HepG2 (cell line): ENCODE results near the gene FAM174C. TPM values are rescaled to one million over a fixed set of nuclear protein-coding genes. Genes with fewer than 3 reads are reported as not detected.

Experiments
- CCAR2 ChIP-seq: fragments of 200-400 bp; formaldehyde crosslinking; optimal IDR thresholded peaks from 2 replicates; pipeline ENCODE3; 2018; ENCODE audit warnings: low read depth, mild to moderate bottlenecking, low read length, moderate library complexity
- CEBPZ ChIP-seq: IDR thresholded peaks from 2 replicates; pipeline ENCODE4 v1.6.1; 2012; ENCODE audit warnings: low read length, improper control_type of control experiment
- CREM ChIP-seq, 2 experiments: sonication (generic) in 1 of 2; formaldehyde crosslinking in 1 of 2; IDR thresholded peaks; 2 replicates each; pipeline versions ENCODE4 v1.4.0 to v1.6.1; 2016 to 2020; ENCODE audit warnings: antibody characterized with exemption in 1 of 2, mild to moderate bottlenecking in 1 of 2, missing genetic modification reagents in 1 of 2
- FOXA3 ChIP-seq: IDR thresholded peaks from 2 replicates; pipeline ENCODE4 v1.6.1; 2016; ENCODE audit warnings: missing genetic modification reagents, missing compliant biosample characterization
- HNF4A ChIP-seq: sonication (generic); formaldehyde crosslinking; IDR thresholded peaks from 2 replicates; pipeline ENCODE4 v1.4.0; 2020; ENCODE audit warnings: missing genetic modification reagents
- MED1 ChIP-seq: sonication (generic); formaldehyde crosslinking; IDR thresholded peaks from 2 replicates; pipeline ENCODE4 v1.4.0; 2020; ENCODE audit warnings: missing genetic modification reagents
- MEIS2 ChIP-seq: sonication (generic); formaldehyde crosslinking; IDR thresholded peaks from 2 replicates; pipeline ENCODE4 v1.9.0; 2021; ENCODE audit warnings: mild to moderate bottlenecking, missing genetic modification reagents
- MTA3 ChIP-seq: sonication (generic); formaldehyde crosslinking; IDR thresholded peaks from 2 replicates; pipeline ENCODE4 v1.4.0; 2020; ENCODE audit warnings: missing genetic modification reagents
- NCOA2 ChIP-seq: sonication (generic); formaldehyde crosslinking; IDR thresholded peaks from 2 replicates; pipeline ENCODE4 v1.8.0; 2022; ENCODE audit warnings: inconsistent platforms
- NFIB ChIP-seq: sonication (generic); formaldehyde crosslinking; IDR thresholded peaks from 2 replicates; pipeline ENCODE4 v1.9.0; 2021; ENCODE audit warnings: missing genetic modification reagents, mild to moderate bottlenecking, borderline replicate concordance
- PAF1 ChIP-seq: IDR thresholded peaks from 2 replicates; pipeline ENCODE4 v1.6.1; 2016; ENCODE audit warnings: missing genetic modification reagents, missing compliant biosample characterization
- PHB2 ChIP-seq: fragments of 450-650 bp; IDR thresholded peaks from 2 replicates; pipeline ENCODE4 v1.6.1; 2018; ENCODE audit not compliant: partially characterized antibody
- RBFOX2 ChIP-seq: fragments of 200-400 bp; formaldehyde crosslinking; IDR thresholded peaks from 2 replicates; pipeline ENCODE4 v1.6.1; 2017; ENCODE audit warnings: low read depth, mild to moderate bottlenecking, low read length
- SMAD9 ChIP-seq: sonication (generic); formaldehyde crosslinking; IDR thresholded peaks from 2 replicates; pipeline ENCODE4 v1.5.1; 2020; ENCODE audit warnings: mild to moderate bottlenecking, missing genetic modification reagents
- SOX6 ChIP-seq, 2 experiments: fragments of 450-650 bp in 1 of 2; sonication (generic) in 1 of 2; formaldehyde crosslinking in 1 of 2; IDR thresholded peaks; 2 replicates each; pipeline versions ENCODE4 v1.4.0 to v1.6.1; 2017 to 2020; ENCODE audit warnings: antibody characterized with exemption in 1 of 2, mild to moderate bottlenecking in 1 of 2, missing genetic modification reagents in 1 of 2
- TFDP2 ChIP-seq: sonication (generic); formaldehyde crosslinking; IDR thresholded peaks from 2 replicates; pipeline ENCODE4 v1.4.0; 2020; ENCODE audit warnings: missing genetic modification reagents
- TFE3 ChIP-seq: IDR thresholded peaks from 2 replicates; pipeline ENCODE4 v1.6.1; 2016
- ZNF24 ChIP-seq: fragments of 450-650 bp; IDR thresholded peaks from 2 replicates; pipeline ENCODE4 v1.6.1; 2017; ENCODE audit warnings: antibody characterized with exemption, mild to moderate bottlenecking
- ZNF317 ChIP-seq: sonication (generic); formaldehyde crosslinking; IDR thresholded peaks from 2 replicates; pipeline ENCODE4 v1.5.0; 2020; ENCODE audit warnings: mild to moderate bottlenecking, missing genetic modification reagents
- ZNF780A ChIP-seq: sonication (generic); formaldehyde crosslinking; IDR thresholded peaks from 2 replicates; pipeline ENCODE4 v1.8.0; 2022; ENCODE audit warnings: mild to moderate bottlenecking, missing genetic modification reagents, moderate library complexity
- ZNF800 ChIP-seq: sonication (generic); formaldehyde crosslinking; IDR thresholded peaks from 2 replicates; pipeline ENCODE4 v1.4.0; 2020; ENCODE audit warnings: missing genetic modification reagents
- polyA plus RNA-seq, 8 experiments: library from polyadenylated mRNA; depleted of rRNA in 3 of 8; stranded (reverse) in 7 of 8; unstranded in 1 of 8; fragments of >200 nt; fragmentation: Illumina TruSeq in 4 of 8; extraction: Trizol in 4 of 8; gene quantifications; 2 replicates each; pipeline versions ENCODE4 v1.2.1 to v1.2.3, GENCODE V29; 2011 to 2016; ENCODE audit warnings: low read depth in 4 of 8, missing spikeins in 1 of 8, mixed read lengths in 1 of 8; ENCODE audit not compliant: insufficient read depth in 1 of 8
- total RNA-seq, 5 experiments: library from RNA; depleted of rRNA; stranded (reverse); fragments of >200 nt; fragmentation: Illumina TruSeq; extraction: Trizol; gene quantifications; 2 replicates each; pipeline ENCODE4 v1.2.3, GENCODE V29; 2016; ENCODE audit warnings: low read depth in 1 of 5

The FAM174C gene
- total and polyA plus RNA-seq, 2 of the 13 experiments (the other 11 are each of a cell fraction or from before 2014, with no cell fraction given): 19.5 to 31.3 TPM

- TF ChIP-seq TFDP2 (CRISPR knock-in tag) (peak; percentile 49; the same call in 1 of the 2 replicates), NCOA2 (peak; percentile 24; the same call in 1 of the 2 replicates), ZNF24 (0 out of 2 replicates have a peak, but pooled peaks have one; percentile 19), MEIS2 (no peak), FOXA3 (CRISPR knock-in tag) (0 out of 2 replicates have a peak, but pooled peaks have one; percentile 4), ZNF317 (CRISPR knock-in tag) (peak; percentile 24; the same call in 1 of the 2 replicates), SMAD9 (CRISPR knock-in tag) (no peak), MTA3 (no peak), RBFOX2 (peak; percentile 95), PAF1 (CRISPR knock-in tag) (peak; percentile 85), SOX6 (IDR thresholded peaks at IDR 0.05) (no peak), SOX6 (CRISPR knock-in tag; IDR thresholded peaks at IDR 0.05) (peak; percentile 49), HNF4A (no peak), CEBPZ (no peak), ZNF780A (CRISPR knock-in tag) (no peak), CCAR2 (no peak), NFIB (CRISPR knock-in tag) (no peak), TFE3 (peak; percentile 89), ZNF800 (CRISPR knock-in tag) (no peak), PHB2 (no peak), MED1 (CRISPR knock-in tag) (no peak; the same call in 1 of the 2 replicates), CREM (IDR thresholded peaks at IDR 0.05) (peak; percentile 69), CREM (CRISPR knock-in tag; IDR thresholded peaks at IDR 0.05) (no peak)
These were observed at the start of gene FAM174C (continued) for GRCh38 chr19:1275260-1275975.
